Lower leg skin (tissue), 4 donors: ENCODE results near the gene SHKBP1. TPM values are rescaled to one million over a fixed set of nuclear protein-coding genes. Genes with fewer than 3 reads are reported as not detected.
A peak's percentile ranks its signal among the peaks of the same experiment; 100 is the strongest.

Experiments used
- DNase-seq, 2 donors: peaks; one replicate each; pipeline ENCODE4 v3.0.0-alpha.2; 2019; ENCODE audit warnings: low spot score in 2 of 2
- H3K4me3 ChIP-seq: fragments of 200-600 bp; sonication (generic); 2 replicates; pipeline ENCODE4 v1.5.1; 2017; ENCODE audit warnings: mild to moderate bottlenecking, low read depth; ENCODE audit not compliant: poor library complexity, severe bottlenecking
- CTCF ChIP-seq, 3 donors: fragments of 450-650 bp; IDR thresholded peaks; one replicate each; pipeline ENCODE4 v1.5.1; 2016; ENCODE audit warnings: antibody characterized with exemption in 3 of 3, mild to moderate bottlenecking in 3 of 3, moderate library complexity in 2 of 3
- POLR2A ChIP-seq, 2 donors: fragments of 450-650 bp; IDR thresholded peaks; one replicate each; pipeline ENCODE4 v1.6.1; 2016 to 2017; ENCODE audit warnings: antibody characterized with exemption in 2 of 2, mild to moderate bottlenecking in 1 of 2, moderate library complexity in 1 of 2
- WGBS, 2 donors: methylation state at CpG; one replicate each; pipeline ENCODE4 v1.1.5; 2018; 5-methylcytosine and 5-hydroxymethylcytosine counted together
- intact Hi-C: fragments of 100-400 bp; cut with DNase I; formaldehyde crosslinking; loops from one replicate; pipeline ENCODE4 v1.15.0; 2023; ENCODE audit warnings: low total_unique reads
- total RNA-seq, 4 donors: library from RNA; depleted of rRNA; stranded (reverse); fragments of >200 nt; gene quantifications; one replicate each; pipeline ENCODE4 v1.1.0, GENCODE V29; 2016

SHKBP1 gene
- total RNA-seq: 10 to 100 TPM; 39.6 to 53.4 (median 43.0) TPM

- intact Hi-C loops: no loop called here
- peak in 1 of 2 donors; percentile 22 for TF ChIP-seq POLR2A (IDR thresholded peaks at IDR 0.05)
- TF ChIP-seq CTCF (IDR thresholded peaks at IDR 0.05): no peak
These were observed at the start of gene SHKBP1 for GRCh38 chr19:40576585-40577451. Gene SHKBP1 (plus strand): TSS chr19:40576873. CDS start chr19:40576900, 27 bp downstream.

GRCh38 chr19:40528078-40528477 lies 48.6 kb upstream of the SHKBP1 start:
- H3K4me3 ChIP-seq: no peak overlapping the region
- 74 to 86% methylated on average over 6 of the region's 6 CpGs for WGBS, 2 donors
- intact Hi-C loops: loop anchor here (5.0 to 10.0 kb wide), 2 partner anchors 104 to 213 kb away; no protein-coding TSS in a partner anchor
- TF ChIP-seq CTCF (IDR thresholded peaks at IDR 0.05) (no peak), POLR2A (IDR thresholded peaks at IDR 0.05) (no peak)
- DNase-seq: no peak

More at GRCh38 chr19:40576585-40577451, at the start of gene SHKBP1:
- H3K4me3 ChIP-seq: peak within 1 kb of the TSS; percentile 57
- WGBS, 2 donors: 0% methylated on average over 34 to 42 of the region's 55 CpGs
- peak; percentile 93 to 98 for DNase-seq

GRCh38 chr19:40528533-40529092 lies 48.1 kb upstream of the SHKBP1 start:
- no peak for DNase-seq
- 67 to 68% methylated on average over 14 of the region's 14 CpGs for WGBS, 2 donors
- H3K4me3 ChIP-seq: no peak overlapping the region
- intact Hi-C loops: loop anchor here (5.0 to 10.0 kb wide), 2 partner anchors 104 to 214 kb away; no protein-coding TSS in a partner anchor
- no peak for TF ChIP-seq POLR2A (IDR thresholded peaks at IDR 0.05)
- TF ChIP-seq CTCF (IDR thresholded peaks at IDR 0.05): no peak

- intact Hi-C loops: loop anchor here (5.0 to 10.0 kb wide), 2 partner anchors 103 to 215 kb away; no protein-coding TSS in a partner anchor
- TF ChIP-seq POLR2A (IDR thresholded peaks at IDR 0.05) (no peak), CTCF (IDR thresholded peaks at IDR 0.05) (peak in 1 of 3 donors; percentile 94)
- H3K4me3 ChIP-seq: no peak overlapping the region
- peak; percentile 69 to 97 for DNase-seq
- 5 to 8% methylated on average over 23 to 41 of the region's 54 CpGs for WGBS, 2 donors
These were observed 47.3 kb upstream of the SHKBP1 start for GRCh38 chr19:40529093-40529954.

- no peak overlapping the region for H3K4me3 ChIP-seq
- intact Hi-C loops: loop anchor here (10.0 kb wide), 1 partner anchor 65 kb away; no protein-coding TSS in a partner anchor
- TF ChIP-seq CTCF (IDR thresholded peaks at IDR 0.05) (no peak), POLR2A (IDR thresholded peaks at IDR 0.05) (no peak)
- WGBS, 2 donors: 4 to 11% methylated on average over 10 to 48 of the region's 75 CpGs
- no peak for DNase-seq
These were observed 46.4 kb upstream of the SHKBP1 start for GRCh38 chr19:40530091-40530901.
